ENCODE measurements around the gene STX8.

GRCh38 chr17:9239793-9240658, 335.6 kb downstream of the STX8 start:
- TF ChIP-seq RXRA (IDR thresholded peaks at IDR 0.05) (no peak), CTCF (IDR thresholded peaks at IDR 0.05; ENCODE audit: low read depth, low read length, missing input control) (no peak), HNF4A (conservative IDR thresholded peaks at IDR 0.05) (no peak), JUND (IDR thresholded peaks at IDR 0.05) (no peak), TAF1 (conservative IDR thresholded peaks at IDR 0.05) (no peak), REST (IDR thresholded peaks at IDR 0.05) (peak; percentile 45), ZBTB33 (IDR thresholded peaks at IDR 0.05) (no peak), GABPA (IDR thresholded peaks at IDR 0.05 in 1 of 2, conservative IDR thresholded peaks at IDR 0.05 in 1 of 2) (no peak)

Measured in liver (tissue), 3 donors.